Activated CD4-positive, alpha-beta T cell treated with anti-CD3 and anti-CD28 coated beads, Interleukin-2, amount 50 U/mL, for 4 hours (primary cell): ENCODE results near the gene ENOX2.
"Not testable (repeated sequence)": the region's sequence is repeated elsewhere in the genome, so short reads cannot be mapped to it uniquely, and the experiment has no call there.

Experiments
- DNase-seq, 2 experiments: peaks; one replicate each; pipeline ENCODE4 v3.0.0-alpha.2; 2020

Gene ENOX2

GRCh38 chrX:130819367-130819766 is 83.6 kb downstream of the ENOX2 start:
- DNase-seq = not testable (repeated sequence)

- DNase-seq = not testable (repeated sequence)
Observed at GRCh38 chrX:130813932-130814331, 89.1 kb downstream of the ENOX2 start.

GRCh38 chrX:130810561-130810960 is 92.4 kb downstream of the ENOX2 start:
- DNase-seq = no peak

GRCh38 chrX:130805903-130806302 is 97.1 kb downstream of the ENOX2 start:
- no peak for DNase-seq

GRCh38 chrX:130803537-130803936 is 99.5 kb downstream of the ENOX2 start:
- DNase-seq = no peak

GRCh38 chrX:130801901-130802300 is 101.1 kb downstream of the ENOX2 start:
- no peak for DNase-seq

- DNase-seq = no peak
Observed at GRCh38 chrX:130799393-130799792, 103.6 kb downstream of the ENOX2 start.

- DNase-seq = no peak
Observed at GRCh38 chrX:130793975-130794374, 109.0 kb downstream of the ENOX2 start.

GRCh38 chrX:130791870-130792269 is 111.1 kb downstream of the ENOX2 start:
- DNase-seq = not testable (repeated sequence)

- DNase-seq = no peak
Observed at GRCh38 chrX:130789793-130790192, 113.2 kb downstream of the ENOX2 start.

GRCh38 chrX:130788786-130789581 is 114.0 kb downstream of the ENOX2 start:
- DNase-seq = no peak

GRCh38 chrX:130786030-130786429 is 117.0 kb downstream of the ENOX2 start:
- no peak for DNase-seq

GRCh38 chrX:130778773-130779172 is 124.2 kb downstream of the ENOX2 start:
- no peak for DNase-seq

GRCh38 chrX:130775849-130776248 is 127.2 kb downstream of the ENOX2 start:
- no peak for DNase-seq

- DNase-seq = no peak
Observed at GRCh38 chrX:130772776-130773143, 130.2 kb downstream of the ENOX2 start.

GRCh38 chrX:130772105-130772775 is 130.8 kb downstream of the ENOX2 start:
- no peak for DNase-seq

- no peak for DNase-seq
Observed at GRCh38 chrX:130771648-130772047, 131.4 kb downstream of the ENOX2 start.

- no peak for DNase-seq
Observed at GRCh38 chrX:130771230-130771629, 131.8 kb downstream of the ENOX2 start.

GRCh38 chrX:130770615-130771014 is 132.4 kb downstream of the ENOX2 start:
- DNase-seq = no peak

GRCh38 chrX:130769835-130770234 is 133.2 kb downstream of the ENOX2 start:
- no peak for DNase-seq

- no peak for DNase-seq
Observed at GRCh38 chrX:130758072-130758471, 144.9 kb downstream of the ENOX2 start.

GRCh38 chrX:130756233-130756632 is 146.8 kb downstream of the ENOX2 start:
- DNase-seq = no peak

- DNase-seq = no peak
Observed at GRCh38 chrX:130754353-130754752, 148.7 kb downstream of the ENOX2 start.

GRCh38 chrX:130746709-130747342 is 156.2 kb downstream of the ENOX2 start:
- DNase-seq = no peak
